Activated naive CD4-positive, alpha-beta T cell treated with Interleukin-2 at 50 U/mL for 16 hours (primary cell): Measurements from ENCODE around the gene CHST12.
A peak's percentile ranks its signal among the peaks of the same experiment; 100 is the strongest.
"Not testable (repeated sequence)": the region's sequence is repeated elsewhere in the genome, so short reads cannot be mapped to it uniquely, and the experiment has no call there.

Experiments
- DNase-seq: peaks from one replicate; pipeline ENCODE4 v3.0.0-alpha.2; 2020

The CHST12 gene

GRCh38 chr7:2405201-2405600 lies 1.8 kb downstream of the CHST12 start:
- DNase-seq = no peak

- DNase-seq = peak; percentile 70
Measured at GRCh38 chr7:2405601-2406345, 2.4 kb downstream of the CHST12 start.

- no peak for DNase-seq
Measured at GRCh38 chr7:2409745-2410414, 6.5 kb downstream of the CHST12 start.

DNA sequence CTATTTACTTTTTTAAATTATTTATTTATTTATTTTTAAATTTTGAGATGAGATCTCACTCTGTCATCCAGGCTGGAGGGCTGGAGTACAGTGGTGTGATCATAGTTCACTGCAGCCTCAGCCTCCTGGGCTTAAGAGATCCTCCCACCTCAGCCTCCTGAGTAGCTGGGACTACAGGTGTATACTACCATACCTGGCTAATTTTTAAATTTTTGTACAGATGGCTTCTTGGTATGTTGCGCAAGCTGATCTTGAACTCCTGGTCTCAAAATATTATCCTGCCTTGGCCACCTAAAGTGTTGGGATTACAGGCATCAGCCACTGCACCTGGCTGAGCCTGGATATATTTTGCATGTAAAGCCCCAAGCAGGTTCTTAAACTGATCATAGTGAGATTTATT lies 7.6 kb downstream of the CHST12 start:
- no peak for DNase-seq

- no peak for DNase-seq
Measured at GRCh38 chr7:2411815-2412586, 8.6 kb downstream of the CHST12 start.

GRCh38 chr7:2412587-2413201 lies 9.3 kb downstream of the CHST12 start:
- DNase-seq = no peak

GRCh38 chr7:2416063-2416462 lies 12.7 kb downstream of the CHST12 start:
- DNase-seq = no peak

- DNase-seq = no peak
Measured at GRCh38 chr7:2416650-2417049, 13.2 kb downstream of the CHST12 start.

GRCh38 chr7:2417178-2417577 lies 13.8 kb downstream of the CHST12 start:
- not testable (repeated sequence) for DNase-seq

GRCh38 chr7:2417981-2418481 lies 14.6 kb downstream of the CHST12 start:
- peak; percentile 70 for DNase-seq

DNA sequence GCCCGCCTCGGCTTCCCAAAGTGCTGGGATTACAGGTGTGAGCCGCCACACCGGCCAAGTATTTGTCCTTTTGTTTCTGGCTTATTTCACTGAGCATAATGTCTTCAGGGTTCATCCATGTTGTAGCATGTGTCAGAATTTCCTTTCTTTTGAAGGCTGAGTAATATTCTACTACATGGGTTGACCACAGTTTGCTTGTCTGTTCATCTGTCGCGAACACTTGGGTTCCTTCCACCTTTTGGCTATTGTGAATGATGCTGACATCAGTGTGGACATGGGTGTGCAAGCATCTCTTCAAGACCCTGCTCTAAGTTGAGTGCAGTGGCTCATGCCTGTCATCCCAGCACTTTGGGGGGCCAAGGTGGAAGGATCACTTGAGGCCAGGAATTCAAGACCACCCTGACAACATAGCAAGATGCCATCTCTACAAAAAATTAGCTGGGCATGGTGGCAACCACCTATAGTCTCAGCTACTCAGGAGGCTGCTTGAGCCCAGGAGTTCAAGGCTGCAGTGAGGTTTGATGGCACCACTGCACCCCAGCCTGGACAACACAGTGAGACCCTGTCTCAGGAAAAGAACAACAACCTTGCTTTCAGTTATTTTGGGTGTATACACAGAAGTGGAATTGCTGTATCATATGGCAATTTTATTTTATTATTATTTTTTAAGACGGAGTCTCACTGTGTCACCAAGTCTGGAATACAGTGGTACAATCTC lies 17.0 kb downstream of the CHST12 start:
- DNase-seq = no peak

DNA sequence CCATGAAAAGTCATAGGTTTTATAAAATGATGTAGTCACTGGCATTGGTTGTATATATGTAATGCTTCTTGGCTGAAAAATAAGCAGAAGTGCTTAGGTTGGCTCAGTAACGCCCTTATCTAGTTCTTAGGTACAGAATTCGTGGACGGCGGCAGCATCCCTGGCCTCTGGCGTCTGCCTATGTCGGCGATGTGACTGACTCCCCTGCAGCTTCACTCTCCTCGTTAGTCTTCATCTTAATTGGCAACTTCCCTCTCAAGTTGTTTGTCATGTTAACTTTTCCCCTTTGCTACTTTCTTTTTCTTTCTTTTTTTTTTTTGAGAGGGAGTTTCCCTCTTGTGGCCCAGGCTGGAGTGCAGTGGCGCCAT lies 18.5 kb downstream of the CHST12 start:
- no peak for DNase-seq

DNA sequence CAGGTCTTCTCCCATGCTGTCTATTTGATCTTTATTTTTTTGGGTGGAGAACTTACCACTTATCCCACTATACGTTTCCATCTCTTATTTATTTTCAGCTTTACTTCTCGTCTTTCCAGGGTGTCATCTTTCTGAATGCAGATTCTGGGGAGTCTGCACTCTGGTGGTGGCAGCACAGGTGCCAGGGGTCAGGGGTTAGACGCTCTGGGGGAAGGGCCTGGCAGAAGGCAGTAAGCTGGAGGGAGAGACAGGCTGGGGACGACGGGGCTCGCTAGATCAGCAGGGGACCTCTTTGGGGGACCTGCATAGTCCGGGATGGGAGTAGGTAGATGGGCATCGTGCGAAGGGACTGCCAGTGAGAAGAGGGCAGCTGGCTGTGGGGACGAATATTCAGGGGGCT lies 22.3 kb downstream of the CHST12 start:
- DNase-seq = no peak

- DNase-seq = peak; percentile 52
Measured at GRCh38 chr7:2431260-2431867, 28.0 kb downstream of the CHST12 start.

GRCh38 chr7:2432910-2433712 lies 29.7 kb downstream of the CHST12 start:
- DNase-seq = no peak

- no peak for DNase-seq
Measured at GRCh38 chr7:2433713-2434550, 30.5 kb downstream of the CHST12 start.

- DNase-seq = no peak
Measured at GRCh38 chr7:2435146-2435545, 31.7 kb downstream of the CHST12 start.

DNA sequence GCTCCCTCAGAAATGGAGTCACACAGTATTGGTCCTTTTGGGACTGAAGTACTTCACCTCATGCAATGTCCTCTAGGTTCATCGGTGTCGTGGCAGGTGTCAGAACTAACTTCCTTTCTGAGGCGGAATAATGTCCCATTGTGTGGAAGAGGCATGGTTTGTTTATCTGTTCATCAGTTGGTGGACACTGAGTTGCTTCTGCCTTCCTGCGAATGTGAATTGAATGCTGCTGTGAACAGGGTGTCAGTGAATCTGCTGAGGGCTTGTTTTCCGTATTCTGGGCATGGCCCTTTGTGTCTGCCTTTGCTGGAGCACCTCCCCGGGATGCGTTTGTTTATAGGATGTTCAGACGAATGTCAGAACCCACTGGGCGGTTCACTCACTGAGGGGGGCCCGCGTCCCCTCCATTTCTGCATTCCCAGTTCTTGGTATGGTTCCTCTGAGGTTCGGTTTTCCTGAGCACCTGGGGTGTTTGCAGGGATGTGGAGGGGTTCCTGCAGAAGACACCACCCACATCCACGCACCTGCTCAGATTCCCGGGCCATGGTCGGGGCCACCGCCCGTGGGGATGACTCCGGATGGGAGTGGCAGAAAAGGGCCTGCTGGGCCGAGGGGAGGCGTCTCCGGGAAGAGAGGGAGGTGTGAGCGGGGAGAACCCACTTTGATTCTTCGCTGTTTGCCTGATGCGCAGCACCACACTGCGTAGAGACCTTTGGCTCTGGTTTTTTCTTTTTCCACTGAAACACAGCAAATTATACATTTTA lies 33.1 kb downstream of the CHST12 start:
- DNase-seq = no peak

DNA sequence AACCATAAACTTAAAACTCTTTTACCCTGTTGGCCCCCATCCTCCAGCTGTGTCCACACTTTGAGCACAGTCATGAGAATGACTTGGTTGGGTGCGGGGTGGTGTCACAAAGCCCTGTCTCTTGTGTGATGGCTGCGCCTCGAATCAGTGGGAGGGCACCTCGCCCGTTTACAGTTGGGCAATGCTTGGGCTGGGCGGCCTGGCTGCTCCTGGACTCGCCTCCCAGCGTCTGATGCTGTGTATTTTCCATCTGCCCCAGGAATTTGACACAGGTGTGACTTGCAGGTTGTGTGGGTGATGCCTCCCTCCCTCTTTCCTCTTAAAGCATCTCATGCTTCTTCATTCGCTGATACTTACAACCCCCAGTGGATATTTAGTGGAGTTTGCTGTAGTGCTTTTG lies 33.7 kb downstream of the CHST12 start:
- DNase-seq = no peak
